ENCODE data around the gene DHX36.
A peak's percentile ranks its signal among the peaks of the same experiment; 100 is the strongest.

The DHX36 gene, protein sequence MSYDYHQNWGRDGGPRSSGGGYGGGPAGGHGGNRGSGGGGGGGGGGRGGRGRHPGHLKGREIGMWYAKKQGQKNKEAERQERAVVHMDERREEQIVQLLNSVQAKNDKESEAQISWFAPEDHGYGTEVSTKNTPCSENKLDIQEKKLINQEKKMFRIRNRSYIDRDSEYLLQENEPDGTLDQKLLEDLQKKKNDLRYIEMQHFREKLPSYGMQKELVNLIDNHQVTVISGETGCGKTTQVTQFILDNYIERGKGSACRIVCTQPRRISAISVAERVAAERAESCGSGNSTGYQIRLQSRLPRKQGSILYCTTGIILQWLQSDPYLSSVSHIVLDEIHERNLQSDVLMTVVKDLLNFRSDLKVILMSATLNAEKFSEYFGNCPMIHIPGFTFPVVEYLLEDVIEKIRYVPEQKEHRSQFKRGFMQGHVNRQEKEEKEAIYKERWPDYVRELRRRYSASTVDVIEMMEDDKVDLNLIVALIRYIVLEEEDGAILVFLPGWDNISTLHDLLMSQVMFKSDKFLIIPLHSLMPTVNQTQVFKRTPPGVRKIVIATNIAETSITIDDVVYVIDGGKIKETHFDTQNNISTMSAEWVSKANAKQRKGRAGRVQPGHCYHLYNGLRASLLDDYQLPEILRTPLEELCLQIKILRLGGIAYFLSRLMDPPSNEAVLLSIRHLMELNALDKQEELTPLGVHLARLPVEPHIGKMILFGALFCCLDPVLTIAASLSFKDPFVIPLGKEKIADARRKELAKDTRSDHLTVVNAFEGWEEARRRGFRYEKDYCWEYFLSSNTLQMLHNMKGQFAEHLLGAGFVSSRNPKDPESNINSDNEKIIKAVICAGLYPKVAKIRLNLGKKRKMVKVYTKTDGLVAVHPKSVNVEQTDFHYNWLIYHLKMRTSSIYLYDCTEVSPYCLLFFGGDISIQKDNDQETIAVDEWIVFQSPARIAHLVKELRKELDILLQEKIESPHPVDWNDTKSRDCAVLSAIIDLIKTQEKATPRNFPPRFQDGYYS

DNA sequence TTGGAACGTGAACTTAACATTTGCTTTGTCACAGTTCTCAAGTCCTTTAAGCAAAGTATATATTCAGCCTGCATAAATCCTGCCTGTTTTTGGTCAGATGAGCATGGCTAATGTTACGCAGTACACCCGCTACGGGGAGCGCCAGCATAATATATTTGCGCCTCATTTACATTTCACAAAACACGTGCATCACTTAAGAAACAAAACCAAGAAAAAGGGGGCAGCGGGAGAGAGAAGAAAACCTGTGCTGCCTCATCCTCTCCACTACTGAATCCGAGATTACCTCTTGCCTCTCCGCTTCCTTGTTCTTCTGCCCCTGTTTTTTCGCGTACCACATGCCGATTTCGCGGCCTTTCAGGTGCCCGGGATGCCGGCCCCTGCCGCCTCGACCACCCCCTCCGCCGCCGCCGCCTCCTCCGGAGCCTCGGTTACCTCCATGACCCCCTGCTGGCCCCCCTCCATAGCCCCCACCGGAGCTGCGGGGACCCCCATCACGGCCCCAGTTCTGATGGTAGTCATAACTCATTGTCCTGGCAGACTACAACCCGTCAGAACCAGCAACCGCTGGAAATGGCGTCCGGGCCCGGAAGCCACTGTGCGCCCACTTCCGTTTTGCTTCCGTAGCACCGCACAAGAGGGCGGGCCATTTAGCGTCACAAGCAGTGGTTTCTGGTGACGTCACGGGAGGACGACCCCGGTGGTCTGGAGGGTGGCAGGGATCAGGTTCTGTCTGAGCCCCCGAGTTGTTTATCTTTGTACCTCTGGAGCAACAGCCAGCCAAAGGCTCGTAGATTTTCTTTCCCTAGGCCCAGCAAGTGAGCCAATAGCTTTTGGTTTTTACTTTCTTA is at the start of gene DHX36:
TSS of gene DHX36 (minus strand) at position 597 of the 848 bp plus-strand sequence. CDS start at position 526, 71 bp downstream.
- TF ChIP-seq POLR2A (IDR thresholded peaks at IDR 0.05; ENCODE audit: low read depth, low read length) = peak; percentile 76
- DNase-seq (ENCODE audit: insufficient read length, low spot score) (peak; percentile 66), FAIRE-seq (peak; percentile 78)

DNA sequence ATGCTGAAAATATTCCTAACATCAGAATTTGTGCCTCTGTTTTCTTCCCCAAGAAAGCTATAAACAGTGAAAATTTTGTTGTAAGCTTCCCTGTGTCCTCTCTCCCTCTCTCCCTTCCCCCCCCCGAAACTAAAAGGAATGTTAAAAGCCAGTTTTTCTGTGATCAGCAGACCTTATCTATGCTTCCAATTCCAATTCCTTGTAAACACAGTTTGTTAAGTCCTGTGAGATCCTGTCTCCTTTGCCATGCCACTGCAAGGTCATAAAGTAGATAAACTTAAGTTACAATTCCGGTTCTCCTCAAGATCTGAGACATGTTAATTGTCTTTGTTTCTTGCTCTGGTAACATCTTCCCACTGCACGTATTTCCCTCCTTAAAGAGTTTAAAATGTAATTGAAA is 42.9 kb upstream of the DHX36 start:
- no peak for TF ChIP-seq POLR2A (IDR thresholded peaks at IDR 0.05; ENCODE audit: low read depth, low read length)
- DNase-seq (ENCODE audit: insufficient read length, low spot score) (no peak), FAIRE-seq (no peak)

DNA sequence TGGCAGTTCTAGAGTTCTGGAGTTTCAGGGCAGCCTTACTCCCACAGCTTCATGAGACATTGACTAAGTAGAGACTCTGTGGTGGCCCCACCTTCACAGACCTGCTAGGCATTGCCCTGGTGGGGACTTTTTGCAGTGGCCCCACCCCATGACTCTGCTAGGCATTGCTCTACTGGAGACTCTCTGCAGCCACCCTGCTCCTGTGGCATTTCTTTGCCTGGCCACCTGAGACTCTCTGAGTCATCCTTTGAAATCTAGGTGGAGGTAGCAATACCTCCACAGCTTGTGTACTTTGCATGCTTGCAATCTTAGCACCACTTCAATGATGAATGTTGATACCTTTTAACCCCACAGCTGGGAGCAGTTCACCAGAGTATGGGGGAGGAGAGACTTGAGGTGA is 40.6 kb upstream of the DHX36 start:
- DNase-seq (ENCODE audit: insufficient read length, low spot score) (no peak), FAIRE-seq (no peak)
- no peak for TF ChIP-seq POLR2A (IDR thresholded peaks at IDR 0.05; ENCODE audit: low read depth, low read length)

DNA sequence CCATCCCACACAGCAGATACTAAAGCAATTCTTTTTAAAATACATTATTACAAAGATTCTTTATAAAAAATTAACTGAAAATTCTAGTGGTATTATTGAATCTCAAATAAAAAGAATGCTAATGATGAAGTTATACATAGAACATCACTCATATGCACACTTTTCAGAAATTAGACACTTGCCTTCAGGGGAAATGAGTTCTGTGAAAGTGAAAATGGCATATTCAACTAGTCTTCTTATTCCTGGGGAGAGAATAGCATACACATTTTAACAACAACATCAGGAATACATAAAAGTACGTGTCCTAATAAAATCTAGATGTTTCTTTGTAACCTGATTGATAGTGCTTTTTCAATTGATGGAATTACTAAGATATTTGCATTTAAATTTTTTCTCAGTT is 36.8 kb upstream of the DHX36 start:
- DNase-seq (ENCODE audit: insufficient read length, low spot score) (no peak), FAIRE-seq (no peak)
- TF ChIP-seq POLR2A (IDR thresholded peaks at IDR 0.05; ENCODE audit: low read depth, low read length) = no peak

DNA sequence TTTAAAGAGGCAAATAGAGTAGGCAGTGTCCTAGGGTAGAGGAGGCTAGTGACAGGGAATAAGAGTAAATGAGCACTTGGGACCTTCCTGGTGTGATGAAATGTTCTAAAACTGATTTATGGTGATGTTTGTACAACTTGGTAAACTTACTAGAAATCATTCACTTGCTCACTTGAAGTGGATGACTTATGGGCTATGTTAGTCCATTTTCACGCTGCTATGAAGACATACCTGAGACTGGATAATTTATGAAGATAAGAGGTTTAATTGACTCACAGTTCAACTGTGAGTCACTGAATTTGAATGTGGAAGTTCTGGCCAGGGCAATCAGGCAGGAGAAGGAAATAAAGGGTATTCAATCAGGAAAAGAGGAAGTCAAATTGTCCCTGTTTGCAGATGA is 31.7 kb upstream of the DHX36 start:
- no peak for TF ChIP-seq POLR2A (IDR thresholded peaks at IDR 0.05; ENCODE audit: low read depth, low read length)

DNA sequence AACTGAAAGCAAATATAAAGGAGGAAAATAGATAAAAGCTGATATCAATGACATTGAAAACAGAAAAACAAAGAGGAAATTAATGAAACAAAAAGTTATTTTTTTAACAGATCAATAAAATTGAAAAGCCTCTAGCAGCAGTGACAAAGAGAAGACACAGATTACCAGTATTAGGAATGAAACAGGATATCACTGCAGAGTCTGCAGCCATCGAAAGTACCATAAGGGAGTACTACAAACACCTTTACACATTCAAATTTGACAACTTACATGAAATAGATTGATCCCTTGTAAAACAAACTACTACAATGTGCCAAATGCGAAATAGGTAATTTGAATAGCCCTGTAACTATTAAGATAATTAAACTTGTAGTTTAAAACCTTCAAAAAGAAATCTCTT is 24.9 kb upstream of the DHX36 start:
- no peak for DNase-seq (ENCODE audit: insufficient read length, low spot score)
- TF ChIP-seq POLR2A (IDR thresholded peaks at IDR 0.05; ENCODE audit: low read depth, low read length) = no peak
- no peak for FAIRE-seq

More for the DNA sequence above, 31.7 kb upstream of the DHX36 start:
- no peak for DNase-seq (ENCODE audit: insufficient read length, low spot score)
- FAIRE-seq = no peak

DNA sequence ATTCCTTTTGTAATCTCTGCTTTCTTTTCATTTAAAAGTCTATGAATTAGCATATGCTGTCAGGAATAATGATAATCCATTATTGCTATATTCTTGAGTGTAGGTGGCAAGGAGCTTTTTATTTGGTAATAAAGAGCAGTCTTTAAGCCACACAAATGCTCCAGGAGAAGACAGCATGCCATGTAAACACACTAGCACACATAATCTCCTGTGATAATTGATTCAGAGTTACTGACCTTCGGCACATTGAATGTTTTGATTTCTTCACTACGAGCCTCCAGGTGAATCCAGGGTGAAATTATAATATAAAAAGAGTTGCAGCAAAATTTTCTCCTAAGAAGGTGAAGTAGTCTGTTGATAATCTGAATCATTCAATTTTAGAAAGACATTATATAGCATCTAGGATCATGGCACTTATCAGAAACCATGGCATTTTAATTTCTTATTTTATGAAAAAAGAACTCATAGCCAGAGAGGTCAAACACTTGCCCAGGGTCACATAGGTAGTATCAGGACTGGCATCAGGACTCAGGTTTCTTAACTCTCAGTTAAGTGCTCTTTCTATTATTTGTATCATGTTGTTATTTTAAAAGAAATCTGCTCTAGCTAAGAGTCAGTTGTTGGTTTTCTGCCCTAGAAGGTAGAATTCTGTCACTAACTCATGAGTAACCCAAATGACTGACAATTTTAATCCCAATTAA is 21.3 kb upstream of the DHX36 start:
- no peak for TF ChIP-seq POLR2A (IDR thresholded peaks at IDR 0.05; ENCODE audit: low read depth, low read length)
- FAIRE-seq (no peak), DNase-seq (ENCODE audit: insufficient read length, low spot score) (no peak)

DNA sequence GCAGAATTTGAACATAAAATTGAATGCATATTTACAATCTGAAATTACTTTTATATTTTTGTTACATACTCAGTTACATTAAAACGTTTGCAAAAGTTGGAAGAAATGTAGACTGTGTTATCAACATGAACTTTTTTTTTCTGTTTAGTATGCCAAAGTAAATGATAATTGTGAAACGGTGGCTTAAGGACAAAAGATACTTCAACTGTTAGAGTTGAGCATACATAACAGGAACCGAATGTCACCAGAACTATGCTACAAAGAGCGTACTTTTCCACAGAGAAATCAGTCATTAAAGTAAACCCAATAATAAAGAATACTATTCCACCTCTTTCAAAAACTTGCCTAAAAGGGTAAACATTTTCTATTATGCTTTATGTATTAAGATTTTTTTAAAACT is 14.3 kb upstream of the DHX36 start:
- FAIRE-seq (no peak), DNase-seq (ENCODE audit: insufficient read length, low spot score) (no peak)
- no peak for TF ChIP-seq POLR2A (IDR thresholded peaks at IDR 0.05; ENCODE audit: low read depth, low read length)

DNA sequence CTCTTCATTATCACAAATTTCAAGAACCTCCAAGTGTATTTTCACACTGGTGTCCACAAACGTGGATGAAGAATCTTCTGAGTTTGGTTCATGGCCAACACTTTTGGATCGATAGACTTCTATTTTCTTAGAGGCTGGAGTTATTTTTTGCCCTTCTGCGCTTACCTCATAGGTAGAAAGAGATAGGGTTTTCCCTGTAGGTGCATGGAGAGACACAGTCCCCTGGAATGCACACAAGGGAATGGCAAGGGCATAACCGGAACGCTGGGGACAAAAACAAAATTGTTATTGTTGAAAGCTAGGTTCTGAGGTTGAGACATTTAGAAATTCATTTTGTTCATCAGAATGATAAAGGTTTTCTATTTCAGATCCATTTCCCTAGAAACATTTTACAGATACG is 13.7 kb upstream of the DHX36 start:
- no peak for TF ChIP-seq POLR2A (IDR thresholded peaks at IDR 0.05; ENCODE audit: low read depth, low read length)
- DNase-seq (ENCODE audit: insufficient read length, low spot score) (no peak), FAIRE-seq (no peak)

DNA sequence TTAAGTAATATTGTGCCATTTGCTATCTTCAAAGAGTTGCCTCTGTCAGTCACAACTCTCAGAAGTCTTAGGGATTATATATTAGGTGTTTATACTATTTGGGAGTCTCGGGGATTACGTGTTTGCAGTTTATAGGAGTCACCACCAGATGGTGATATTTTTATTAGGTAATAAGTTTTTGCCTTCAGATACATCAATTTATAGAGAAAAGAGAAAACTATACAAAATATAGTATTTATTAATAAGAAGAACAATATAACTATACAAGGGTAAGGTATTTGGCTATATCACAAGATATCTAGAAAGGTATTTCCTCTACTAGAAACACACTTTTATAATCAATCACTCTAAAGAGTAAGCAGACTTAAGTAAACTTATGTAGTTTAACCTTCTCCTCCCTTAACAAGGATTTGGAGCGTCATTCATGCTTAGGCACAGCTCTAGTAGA is 10.7 kb upstream of the DHX36 start:
- no peak for DNase-seq (ENCODE audit: insufficient read length, low spot score)
- TF ChIP-seq POLR2A (IDR thresholded peaks at IDR 0.05; ENCODE audit: low read depth, low read length) = no peak
- FAIRE-seq = no peak

DNA sequence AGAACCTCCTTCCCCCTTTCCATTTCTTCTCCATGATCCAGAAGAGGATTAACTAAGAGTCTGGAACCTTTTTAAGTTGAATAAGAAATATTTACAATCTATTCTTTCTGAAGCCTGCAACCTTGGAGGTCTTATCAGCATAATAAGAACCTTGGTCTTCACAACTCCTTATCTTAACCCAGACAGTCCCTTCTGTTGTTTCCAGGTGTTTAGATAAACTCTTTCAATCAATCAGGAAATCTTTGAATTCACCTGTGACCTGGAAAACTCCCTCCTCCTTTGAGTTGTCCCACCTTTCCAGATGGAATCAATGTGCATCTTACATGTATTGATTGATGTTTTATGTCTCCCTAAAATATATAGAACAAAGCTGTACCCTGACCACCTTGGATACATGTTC is 3.6 kb upstream of the DHX36 start:
- no peak for TF ChIP-seq POLR2A (IDR thresholded peaks at IDR 0.05; ENCODE audit: low read depth, low read length)
- DNase-seq (ENCODE audit: insufficient read length, low spot score) (no peak), FAIRE-seq (no peak)

DNA sequence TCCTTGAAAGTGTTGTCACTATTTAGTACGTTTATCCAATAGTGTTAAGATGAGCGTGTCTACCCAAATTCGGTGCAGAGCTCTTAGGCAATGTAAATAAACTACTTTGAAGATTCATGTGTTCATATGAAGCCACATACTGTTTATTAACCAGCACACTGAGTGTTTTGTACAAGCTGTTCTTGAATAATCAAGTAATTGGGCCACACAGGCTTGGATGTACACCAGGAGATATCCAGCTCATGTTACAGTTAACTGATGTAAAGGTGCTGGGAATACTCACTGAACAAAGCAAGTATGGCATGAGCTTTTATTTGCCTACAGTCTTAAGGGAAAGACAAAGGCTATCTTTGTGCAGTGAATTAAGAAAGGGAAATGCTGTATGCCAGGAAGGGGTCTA is 632 bp upstream of the DHX36 start:
- DNase-seq (ENCODE audit: insufficient read length, low spot score) (no peak), FAIRE-seq (peak; percentile 43)
- no peak for TF ChIP-seq POLR2A (IDR thresholded peaks at IDR 0.05; ENCODE audit: low read depth, low read length)
